Tibial nerve (tissue), 4 donors: Measurements from ENCODE around the gene VPS26C. TPM values are rescaled to one million over a fixed set of nuclear protein-coding genes. Genes with fewer than 3 reads are reported as not detected.
"Not testable (repeated sequence)": the region's sequence is repeated elsewhere in the genome, so short reads cannot be mapped to it uniquely, and the experiment has no call there.

ENCODE experiments used
- DNase-seq, 2 donors: peaks; one replicate each; pipeline ENCODE4 v3.0.0-alpha.2; 2019; ENCODE audit warnings: low spot score in 2 of 2
- H3K27ac ChIP-seq, 4 donors: fragments of 200-600 bp; sonication (generic) in 3 of 4; one replicate each; pipeline ENCODE4 v1.5.1; 2017 to 2019; ENCODE audit warnings: mild to moderate bottlenecking in 1 of 4
- H3K27me3 ChIP-seq, 2 donors: fragments of 200-600 bp; sonication (generic) in 1 of 2; one replicate each; pipeline versions ENCODE4 v1.5.1 to v1.6.0; 2017 to 2019
- H3K36me3 ChIP-seq, 3 donors: fragments of 200-600 bp; sonication (generic); one replicate each; pipeline ENCODE4 v1.5.1; 2018 to 2019
- H3K4me1 ChIP-seq, 4 donors: fragments of 200-600 bp; sonication (generic) in 3 of 4; one replicate each; pipeline ENCODE4 v1.5.1; 2017 to 2019
- H3K4me3 ChIP-seq, 4 donors: fragments of 200-600 bp; sonication (generic) in 3 of 4; one replicate each; pipeline ENCODE4 v1.5.1; 2017 to 2019; ENCODE audit warnings: mild to moderate bottlenecking in 1 of 4, moderate library complexity in 1 of 4
- H3K9me3 ChIP-seq, 4 donors: fragments of 200-600 bp; sonication (generic) in 3 of 4; one replicate each; pipeline ENCODE4 v1.5.1; 2017 to 2019
- CTCF ChIP-seq, 5 experiments: fragments of 200-600 bp in 3 of 5; fragments of 450-650 bp in 2 of 5; sonication (generic) in 3 of 5; IDR thresholded peaks; one replicate each; pipeline ENCODE4 v1.5.1; 2016 to 2019; ENCODE audit warnings: antibody characterized with exemption in 5 of 5, mild to moderate bottlenecking in 3 of 5, moderate library complexity in 2 of 5
- EP300 ChIP-seq, 2 donors: sonication (generic); formaldehyde crosslinking; IDR thresholded peaks; one replicate each; pipeline ENCODE4 v1.6.1; 2017; ENCODE audit warnings: antibody characterized with exemption in 2 of 2, mild to moderate bottlenecking in 1 of 2
- POLR2A ChIP-seq, 2 donors: fragments of 450-650 bp; IDR thresholded peaks; one replicate each; pipeline ENCODE4 v1.6.1; 2017; ENCODE audit warnings: antibody characterized with exemption in 2 of 2, mild to moderate bottlenecking in 2 of 2, moderate library complexity in 2 of 2
- WGBS, 2 donors: methylation state at CpG; one replicate each; pipeline ENCODE4 v1.1.5; 2018; 5-methylcytosine and 5-hydroxymethylcytosine counted together
- total RNA-seq, 4 donors: library from RNA; depleted of rRNA; stranded (reverse); fragments of >200 nt; gene quantifications; one replicate each; pipeline ENCODE4 v1.1.0, GENCODE V29; 2016

VPS26C gene
- total RNA-seq: 10 to 100 TPM; 34.7 to 55.8 (median 51.6) TPM

GRCh38 chr21:37267269-37268185 is at the start of gene VPS26C:
Gene VPS26C, minus strand, starts transcription at chr21:37267334. Its CDS starts 40 bp downstream, at chr21:37267294.
- Histone ChIP-seq H3K4me3 (peak within 1 kb of the TSS; percentile 80 to 92 (median 90)), H3K27ac (peak within 1 kb of the TSS; percentile 96 to 98 (median 98)), H3K27me3 (no peaks in the 10 kb centered on the region), H3K36me3 (no peaks in the 10 kb centered on the region), H3K4me1 (peaks cover 0 to 32% (median 12%) of the 10 kb centered on the region in 4 donors), H3K9me3 (no peaks in the 10 kb centered on the region)
- TF ChIP-seq EP300 (IDR thresholded peaks at IDR 0.05) (peak; percentile 95), POLR2A (IDR thresholded peaks at IDR 0.05) (peak; percentile 40 to 81), CTCF (IDR thresholded peaks at IDR 0.05) (peak in 1 of 5 experiments; percentile 43)
- peak; percentile 95 for DNase-seq
- 0 to 1% methylated on average over 47 to 68 of the region's 86 CpGs for WGBS, 2 donors

- H3K27me3 ChIP-seq, H3K27ac ChIP-seq, H3K4me3 ChIP-seq, H3K4me1 ChIP-seq, H3K36me3 ChIP-seq, DNase-seq: not testable (repeated sequence)
- WGBS, 2 donors: 91 to 94% methylated on average over 2 of the region's 2 CpGs
- peaks cover 0 to 46% (median 9%) of the 10 kb centered on the region in 4 donors for H3K9me3 ChIP-seq
These were observed 48.9 kb upstream of the VPS26C start for GRCh38 chr21:37316072-37316471.

- H3K4me3 ChIP-seq: no peak overlapping the region
- no peak overlapping the region for H3K27ac ChIP-seq
- no peak for DNase-seq
- H3K27me3 ChIP-seq: peaks cover 0 to 3% of the 10 kb centered on the region in 2 donors
- TF ChIP-seq CTCF (IDR thresholded peaks at IDR 0.05) (no peak), POLR2A (IDR thresholded peaks at IDR 0.05) (no peak), EP300 (IDR thresholded peaks at IDR 0.05) (no peak)
- no peaks in the 10 kb centered on the region for H3K36me3 ChIP-seq
- 65 to 66% methylated on average over 4 of the region's 4 CpGs for WGBS, 2 donors
- no peaks in the 10 kb centered on the region for H3K9me3 ChIP-seq
- H3K4me1 ChIP-seq: no peaks in the 10 kb centered on the region
These were observed 33.1 kb upstream of the VPS26C start for GRCh38 chr21:37300114-37300751.

- TF ChIP-seq EP300 (IDR thresholded peaks at IDR 0.05) (no peak), CTCF (IDR thresholded peaks at IDR 0.05) (no peak), POLR2A (IDR thresholded peaks at IDR 0.05) (no peak)
- WGBS, 2 donors: 81 to 87% methylated on average over 7 of the region's 7 CpGs
- Histone ChIP-seq H3K4me3 (no peak overlapping the region), H3K27ac (no peak overlapping the region), H3K36me3 (no peaks in the 10 kb centered on the region), H3K27me3 (peaks cover 0 to 3% of the 10 kb centered on the region in 2 donors), H3K9me3 (no peaks in the 10 kb centered on the region), H3K4me1 (no peaks in the 10 kb centered on the region)
- DNase-seq: no peak
These were observed 30.2 kb upstream of the VPS26C start for GRCh38 chr21:37297364-37297763.

- WGBS, 2 donors: 38 to 51% methylated on average over 5 of the region's 5 CpGs
These were observed 27.5 kb upstream of the VPS26C start for GRCh38 chr21:37294679-37295078.

More at GRCh38 chr21:37294679-37295078, 27.5 kb upstream of the VPS26C start:
- Histone ChIP-seq H3K4me1 (no peaks in the 10 kb centered on the region), H3K4me3 (no peak overlapping the region), H3K27me3 (peaks cover 0 to 3% of the 10 kb centered on the region in 2 donors), H3K27ac (no peak overlapping the region), H3K9me3 (no peaks in the 10 kb centered on the region), H3K36me3 (no peaks in the 10 kb centered on the region)
- no peak for TF ChIP-seq CTCF (IDR thresholded peaks at IDR 0.05)
- no peak for TF ChIP-seq POLR2A (IDR thresholded peaks at IDR 0.05)
- no peak for DNase-seq
